Lower lobe of right lung (tissue), 2 donors: ENCODE results near the gene URM1. TPM values are rescaled to one million over a fixed set of nuclear protein-coding genes. Genes with fewer than 3 reads are reported as not detected.

ENCODE experiments used
- ATAC-seq, 2 donors: fragments of 200-7000 bp; cut with Tn5 transposase; one replicate each; pipeline ENCODE4 v1.9.1; 2020 to 2022; ENCODE audit warnings: mild to moderate bottlenecking in 2 of 2, moderate library complexity in 2 of 2
- DNase-seq: peaks from one replicate; pipeline ENCODE4 v3.0.0-alpha.2; 2020
- H3K27ac ChIP-seq: fragments of 200-600 bp; one replicate; pipeline ENCODE4 v1.8.0; 2022
- H3K27me3 ChIP-seq: fragments of 200-600 bp; one replicate; pipeline ENCODE4 v1.8.0; 2022; ENCODE audit warnings: low read depth
- H3K36me3 ChIP-seq: fragments of 200-600 bp; one replicate; pipeline ENCODE4 v1.8.0; 2022; ENCODE audit warnings: mild to moderate bottlenecking
- H3K4me1 ChIP-seq: fragments of 200-600 bp; one replicate; pipeline ENCODE4 v1.8.0; 2022
- H3K4me3 ChIP-seq: fragments of 200-600 bp; one replicate; pipeline ENCODE4 v1.8.0; 2022; ENCODE audit warnings: mild to moderate bottlenecking
- H3K9me3 ChIP-seq: fragments of 200-600 bp; one replicate; pipeline ENCODE4 v1.8.0; 2022
- intact Hi-C: fragments of 100-400 bp; cut with DNase I; formaldehyde crosslinking; loops from one replicate; pipeline ENCODE4 v1.11.0; 2022
- total RNA-seq: library from RNA; stranded (reverse); fragmentation: NEBNext Ultra II Directional; extraction: Animal tissue kit (Norgen Biotek cat#: 25700); gene quantifications from one replicate; pipeline ENCODE4 v1.2.1, GENCODE V29; 2021
- TF ChIP-seq, protein P1 (sequence below): fragments of 200-600 bp; IDR thresholded peaks from one replicate; pipeline ENCODE4 v1.8.0; 2022; ENCODE audit warnings: antibody characterized with exemption, mild to moderate bottlenecking
- donor health status: DM: no; HTN: yes; CAD: no; lungs with severe emphysema.

The URM1 gene
- total RNA-seq, 1 donor from 2014 or later, result 49.0 TPM

DNA sequence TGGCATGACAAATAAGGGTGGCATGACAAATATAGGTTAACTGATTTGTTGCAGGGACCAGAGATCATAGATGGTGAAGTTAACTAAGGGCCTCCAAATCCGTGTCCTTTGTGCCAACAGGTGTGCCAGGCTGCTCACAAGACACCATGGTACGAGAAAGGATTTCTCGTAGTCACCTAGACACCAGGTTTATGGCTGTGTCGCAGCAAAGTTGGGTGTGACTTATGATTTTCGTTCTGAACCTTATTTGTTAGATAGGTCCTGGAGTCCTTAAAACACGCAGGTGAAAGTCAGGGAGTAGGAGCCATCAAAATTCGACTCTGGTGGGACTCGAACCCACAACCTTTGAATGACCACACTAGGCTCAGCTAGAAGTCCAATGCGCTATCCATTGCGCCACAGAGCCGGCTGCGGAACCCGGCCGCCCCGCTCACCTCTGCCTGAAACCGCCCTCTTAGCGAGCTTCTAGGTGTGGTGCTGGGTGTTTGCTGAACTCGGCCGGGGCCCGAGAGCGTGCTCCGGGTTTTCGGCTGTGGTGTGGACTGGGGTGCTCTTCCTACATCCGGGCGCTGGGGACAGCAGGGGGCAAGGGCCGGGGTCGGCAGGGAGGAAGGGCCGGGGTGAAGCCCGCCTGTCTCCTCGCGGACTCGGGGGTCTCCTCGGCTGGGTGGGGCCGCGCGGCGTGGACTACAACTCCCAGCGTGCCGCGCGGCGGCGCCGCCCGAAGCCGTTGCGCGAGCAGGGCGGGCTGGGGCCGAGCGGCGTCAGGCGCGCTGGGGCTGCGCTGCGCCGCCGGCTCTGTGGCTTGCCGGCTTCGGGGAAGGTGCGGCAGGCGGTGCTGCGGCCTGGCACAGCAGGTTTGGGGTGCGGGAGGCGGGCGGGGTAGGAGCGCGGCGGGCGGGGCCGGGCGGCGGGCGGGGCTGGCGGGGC, 31.1 kb upstream of the URM1 start, which contains the start of gene SLC27A4:
Gene SLC27A4 (plus strand): TSS at position 767 of the 930 bp plus-strand sequence. CDS start 2,606 bp downstream, outside the sequence.
- TF ChIP-seq, protein P1, sequence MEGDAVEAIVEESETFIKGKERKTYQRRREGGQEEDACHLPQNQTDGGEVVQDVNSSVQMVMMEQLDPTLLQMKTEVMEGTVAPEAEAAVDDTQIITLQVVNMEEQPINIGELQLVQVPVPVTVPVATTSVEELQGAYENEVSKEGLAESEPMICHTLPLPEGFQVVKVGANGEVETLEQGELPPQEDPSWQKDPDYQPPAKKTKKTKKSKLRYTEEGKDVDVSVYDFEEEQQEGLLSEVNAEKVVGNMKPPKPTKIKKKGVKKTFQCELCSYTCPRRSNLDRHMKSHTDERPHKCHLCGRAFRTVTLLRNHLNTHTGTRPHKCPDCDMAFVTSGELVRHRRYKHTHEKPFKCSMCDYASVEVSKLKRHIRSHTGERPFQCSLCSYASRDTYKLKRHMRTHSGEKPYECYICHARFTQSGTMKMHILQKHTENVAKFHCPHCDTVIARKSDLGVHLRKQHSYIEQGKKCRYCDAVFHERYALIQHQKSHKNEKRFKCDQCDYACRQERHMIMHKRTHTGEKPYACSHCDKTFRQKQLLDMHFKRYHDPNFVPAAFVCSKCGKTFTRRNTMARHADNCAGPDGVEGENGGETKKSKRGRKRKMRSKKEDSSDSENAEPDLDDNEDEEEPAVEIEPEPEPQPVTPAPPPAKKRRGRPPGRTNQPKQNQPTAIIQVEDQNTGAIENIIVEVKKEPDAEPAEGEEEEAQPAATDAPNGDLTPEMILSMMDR, result no peak
- Histone ChIP-seq H3K4me3 (peak within 1 kb of the TSS; percentile 93), H3K27ac (peak within 1 kb of the TSS; percentile 82), H3K27me3 (no peaks in the 10 kb centered on the region), H3K36me3 (peaks cover 21% of the 10 kb centered on the region), H3K4me1 (peaks cover 15% of the 10 kb centered on the region), H3K9me3 (no peaks in the 10 kb centered on the region)
- intact Hi-C loops, result no loop called here
- ATAC-seq, result peak; percentile 94 to 95
- DNase-seq, result peak; percentile 88

DNA sequence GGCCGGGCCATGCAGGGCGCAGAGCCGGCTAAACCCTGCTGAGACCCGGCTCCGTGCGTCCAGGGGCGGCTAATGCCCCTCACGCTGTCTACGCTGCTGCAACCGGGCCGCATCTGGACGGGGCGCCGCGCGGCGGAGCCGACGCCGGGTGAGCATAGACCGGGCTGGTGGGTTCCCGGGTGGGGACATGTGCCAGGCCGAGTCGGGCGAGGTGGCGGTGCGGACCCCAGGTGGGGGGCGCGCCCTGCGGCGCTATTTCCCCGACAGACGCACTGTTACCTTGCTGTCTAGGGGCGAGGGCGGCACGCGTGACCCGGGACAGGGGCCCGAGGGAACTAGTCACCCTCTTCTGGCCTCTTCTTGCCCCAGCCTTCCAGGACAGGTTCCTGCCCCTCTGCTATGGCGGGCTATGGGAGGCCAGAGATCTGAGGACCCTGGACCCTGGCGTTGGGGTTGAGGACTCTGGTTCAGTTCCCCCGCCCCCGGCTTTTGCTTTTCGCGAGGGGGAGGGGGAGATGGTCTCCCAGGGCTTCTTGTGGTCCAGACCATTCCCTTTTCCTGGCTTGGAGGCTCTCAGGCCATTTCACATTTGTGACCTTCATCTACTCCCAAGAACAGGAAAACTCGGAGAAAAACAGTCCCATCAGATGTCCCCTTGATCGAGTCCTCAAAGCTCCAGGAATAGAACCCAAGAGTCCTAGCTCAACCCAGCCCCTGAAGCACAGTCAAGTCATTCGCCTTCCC, 30.3 kb upstream of the URM1 start:
- Histone ChIP-seq H3K27ac (peak overlapping the region; percentile 82), H3K27me3 (no peaks in the 10 kb centered on the region), H3K4me1 (peaks cover 15% of the 10 kb centered on the region), H3K36me3 (peaks cover 30% of the 10 kb centered on the region), H3K4me3 (peak overlapping the region; percentile 93), H3K9me3 (no peaks in the 10 kb centered on the region)
- ATAC-seq (peak; percentile 29 to 36), DNase-seq (no peak)
- intact Hi-C loops, result no loop called here
- TF ChIP-seq, protein P1, result no peak

DNA sequence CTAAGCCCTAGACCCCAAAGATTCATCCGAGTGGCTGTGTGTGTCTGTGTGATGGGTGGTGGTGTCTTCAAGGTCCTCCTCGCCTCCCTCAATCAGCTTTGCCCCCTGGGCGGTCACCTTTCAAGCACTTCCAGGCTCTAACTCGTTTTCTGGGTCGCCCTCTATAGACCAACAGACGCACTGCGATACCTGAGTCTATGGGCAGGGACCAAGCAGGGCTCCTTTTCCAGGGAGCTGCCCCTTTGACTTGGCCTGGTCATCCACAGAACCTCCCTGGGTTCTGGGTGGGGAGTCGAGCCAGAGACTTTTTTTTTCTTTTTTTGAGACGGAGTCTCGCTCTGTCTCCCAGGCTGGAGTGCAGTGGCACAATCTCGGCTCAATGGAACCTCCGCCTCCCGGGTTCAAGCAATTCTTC, 29.7 kb upstream of the URM1 start:
- Histone ChIP-seq H3K9me3 (no peaks in the 10 kb centered on the region), H3K4me3 (peak overlapping the region; percentile 93), H3K36me3 (peaks cover 35% of the 10 kb centered on the region), H3K27me3 (no peaks in the 10 kb centered on the region), H3K4me1 (peaks cover 15% of the 10 kb centered on the region), H3K27ac (no peak overlapping the region)
- TF ChIP-seq, protein P1, result peak; percentile 66
- intact Hi-C loops, result no loop called here
- ATAC-seq (peak; percentile 76 to 81), DNase-seq (peak; percentile 62)

DNA sequence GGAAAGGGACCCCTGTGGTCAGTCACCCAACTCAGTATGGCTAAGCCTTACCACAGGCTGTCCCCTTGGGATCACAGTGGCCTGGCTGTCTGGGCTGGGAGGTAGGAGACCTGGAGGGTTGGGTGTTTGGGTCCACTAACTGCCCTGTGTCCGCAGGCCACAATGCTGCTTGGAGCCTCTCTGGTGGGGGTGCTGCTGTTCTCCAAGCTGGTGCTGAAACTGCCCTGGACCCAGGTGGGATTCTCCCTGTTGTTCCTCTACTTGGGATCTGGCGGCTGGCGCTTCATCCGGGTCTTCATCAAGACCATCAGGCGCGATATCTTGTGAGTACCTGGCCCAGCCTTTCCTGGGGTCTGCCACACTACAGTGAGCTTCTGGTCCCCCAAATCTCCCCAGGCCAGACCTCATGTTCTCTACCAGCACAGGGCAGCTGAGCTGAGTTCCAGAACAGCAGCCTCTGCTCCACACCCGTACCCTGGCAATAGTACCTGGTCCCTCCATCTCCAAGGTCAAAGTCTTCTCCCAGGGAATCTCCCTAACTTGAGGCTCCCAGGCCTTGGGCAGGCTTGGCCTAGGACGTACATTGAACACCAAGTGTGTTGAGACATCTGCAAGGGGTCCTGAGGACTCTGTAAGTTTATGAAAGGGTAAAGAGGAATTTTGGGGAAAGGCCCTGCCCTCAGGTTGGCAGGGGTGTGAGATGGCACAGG, 28.0 kb upstream of the URM1 start:
- DNase-seq, result no peak
- intact Hi-C loops, result no loop called here
- H3K27ac ChIP-seq, result no peak overlapping the region
- ATAC-seq, result no peak
- TF ChIP-seq, protein P1, result no peak
- H3K36me3 ChIP-seq, result peaks cover 50% of the 10 kb centered on the region
- H3K27me3 ChIP-seq, result no peaks in the 10 kb centered on the region
- H3K4me1 ChIP-seq, result peaks cover 15% of the 10 kb centered on the region
- H3K4me3 ChIP-seq, result no peak overlapping the region
- H3K9me3 ChIP-seq, result no peaks in the 10 kb centered on the region

DNA sequence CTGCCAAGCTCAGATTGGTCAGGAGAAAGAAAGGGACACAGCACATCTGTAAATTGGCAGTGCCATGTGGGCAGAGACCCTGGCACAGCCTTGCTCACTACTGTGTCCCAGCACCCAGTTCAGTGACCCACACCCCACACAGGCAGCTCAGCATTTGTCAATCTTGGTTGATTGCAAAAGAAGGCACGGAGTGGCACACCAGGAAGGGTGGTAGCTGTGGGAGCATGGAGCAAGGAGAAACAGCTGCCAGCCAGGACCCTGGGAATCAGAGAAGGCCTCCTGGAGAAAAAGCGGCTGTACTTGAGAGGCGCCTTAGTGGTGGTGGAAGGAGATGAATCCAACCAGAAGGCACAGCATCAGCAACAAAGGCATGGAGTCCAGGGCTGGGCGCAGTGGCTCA, 27.3 kb upstream of the URM1 start:
- Histone ChIP-seq H3K9me3 (no peaks in the 10 kb centered on the region), H3K27ac (no peak overlapping the region), H3K36me3 (peaks cover 57% of the 10 kb centered on the region), H3K4me1 (peaks cover 15% of the 10 kb centered on the region), H3K27me3 (no peaks in the 10 kb centered on the region), H3K4me3 (no peak overlapping the region)
- intact Hi-C loops, result no loop called here
- DNase-seq (no peak), ATAC-seq (no peak)
- TF ChIP-seq, protein P1, result no peak
